HG02759 (cell line): Measurements from ENCODE around the gene RIN2.
"Not testable (repeated sequence)": the region's sequence is repeated elsewhere in the genome, so short reads cannot be mapped to it uniquely, and the experiment has no call there.

Experiments used
- ATAC-seq: cut with Tn5 transposase; IDR thresholded peaks from one replicate; pipeline ENCODE4 v1.9.1; 2021; ENCODE audit warnings: mild to moderate bottlenecking, moderate library complexity; ENCODE audit not compliant: unreplicated experiment

Gene RIN2

GRCh38 chr20:19735446-19735845, 22.6 kb upstream of the RIN2 start:
- peak; percentile 45 for ATAC-seq

GRCh38 chr20:19737025-19737424, 21.0 kb upstream of the RIN2 start:
- ATAC-seq = no peak

GRCh38 chr20:19738951-19739350, 19.1 kb upstream of the RIN2 start:
- ATAC-seq = no peak

GRCh38 chr20:19739351-19739750, 18.7 kb upstream of the RIN2 start:
- ATAC-seq = no peak

GRCh38 chr20:19740512-19740911, 17.5 kb upstream of the RIN2 start:
- ATAC-seq = no peak

GRCh38 chr20:19741924-19742323, 16.1 kb upstream of the RIN2 start:
- ATAC-seq = no peak

GRCh38 chr20:19742974-19743639, 15.0 kb upstream of the RIN2 start:
- no peak for ATAC-seq

GRCh38 chr20:19743640-19743995, 14.4 kb upstream of the RIN2 start:
- ATAC-seq = no peak

GRCh38 chr20:19745106-19745505, 13.0 kb upstream of the RIN2 start:
- no peak for ATAC-seq

- no peak for ATAC-seq
Observed at GRCh38 chr20:19745584-19745983, 12.5 kb upstream of the RIN2 start.

GRCh38 chr20:19746396-19746795, 11.7 kb upstream of the RIN2 start:
- no peak for ATAC-seq

GRCh38 chr20:19747903-19748302, 10.2 kb upstream of the RIN2 start:
- no peak for ATAC-seq

- ATAC-seq = no peak
Observed at GRCh38 chr20:19748681-19749080, 9.4 kb upstream of the RIN2 start.

- ATAC-seq = no peak
Observed at GRCh38 chr20:19749618-19750071, 8.4 kb upstream of the RIN2 start.

- no peak for ATAC-seq
Observed at GRCh38 chr20:19750101-19750606, 7.9 kb upstream of the RIN2 start.

- no peak for ATAC-seq
Observed at GRCh38 chr20:19750907-19751636, 7.0 kb upstream of the RIN2 start.

GRCh38 chr20:19754201-19754600, 3.9 kb upstream of the RIN2 start:
- not testable (repeated sequence) for ATAC-seq

GRCh38 chr20:19756761-19757486, 1.1 kb upstream of the RIN2 start:
- ATAC-seq = no peak

- no peak for ATAC-seq
Observed at GRCh38 chr20:19757487-19758132, 448 bp upstream of the RIN2 start.

GRCh38 chr20:19758501-19759331, 658 bp downstream of the RIN2 start:
- ATAC-seq = no peak
